GM18499 (cell line): ENCODE results near the gene VWF.
"Not testable (repeated sequence)": the region's sequence is repeated elsewhere in the genome, so short reads cannot be mapped to it uniquely, and the experiment has no call there.

Source experiments
- ATAC-seq: cut with Tn5 transposase; IDR thresholded peaks from one replicate; pipeline ENCODE4 v1.9.1; 2021; ENCODE audit warnings: moderate number of reproducible peaks; ENCODE audit not compliant: insufficient read depth, unreplicated experiment

VWF gene

DNA sequence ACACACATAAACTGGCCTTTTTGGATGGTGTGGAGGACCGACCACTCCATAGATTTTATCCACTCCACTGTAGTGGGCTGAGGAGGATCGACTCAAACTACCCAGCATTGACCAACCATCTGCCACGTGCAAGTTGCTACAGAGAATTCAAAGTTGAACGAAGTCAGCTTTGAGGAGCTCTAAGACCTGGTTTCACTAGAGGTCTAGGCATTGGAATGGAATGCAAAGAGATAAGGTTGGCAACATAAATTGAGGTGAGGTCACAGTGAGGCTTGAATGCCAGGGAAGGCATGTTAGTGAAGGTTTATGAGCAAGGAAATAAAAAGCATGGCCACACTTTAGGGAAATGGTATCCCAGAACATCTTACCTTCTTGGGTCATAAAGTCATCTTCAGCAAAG, 14.5 kb downstream of the VWF start:
- no peak for ATAC-seq

DNA sequence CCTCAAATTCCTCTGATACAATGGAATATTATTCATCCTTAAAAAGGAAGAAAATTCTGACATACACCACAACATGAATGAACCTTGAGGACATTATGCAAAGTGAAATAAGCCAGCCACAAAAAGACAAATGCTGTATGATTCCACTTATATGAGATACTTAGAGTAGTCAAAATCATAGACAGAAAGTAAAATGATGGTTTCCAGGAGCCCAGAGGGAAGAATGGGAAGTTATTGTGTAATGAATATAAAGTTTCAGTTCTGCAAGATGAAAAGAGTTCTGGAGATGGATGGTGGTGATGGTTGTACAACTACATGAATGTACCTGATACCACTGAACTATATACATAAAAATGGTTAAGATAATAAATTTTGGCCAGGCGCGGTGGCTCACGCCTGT, 18.3 kb downstream of the VWF start:
- ATAC-seq: no peak

DNA sequence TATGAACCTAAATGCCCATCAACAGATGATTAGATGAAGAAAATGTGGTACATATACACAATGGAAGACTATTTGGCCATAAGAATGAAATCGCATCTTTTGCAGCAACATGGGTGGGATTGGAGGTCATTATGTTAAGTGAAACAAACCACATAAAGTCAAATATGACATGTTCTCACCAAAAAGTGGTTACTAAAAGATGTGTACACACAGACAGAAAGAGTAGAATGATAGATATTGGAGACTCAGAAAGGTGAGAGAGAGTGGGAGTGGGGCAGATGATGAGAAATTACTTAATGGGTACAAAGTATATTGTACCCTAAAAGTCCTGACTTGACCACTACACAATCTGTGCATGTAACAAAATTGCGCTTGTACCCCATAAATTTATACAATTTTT, 19.6 kb downstream of the VWF start:
- ATAC-seq: no peak

DNA sequence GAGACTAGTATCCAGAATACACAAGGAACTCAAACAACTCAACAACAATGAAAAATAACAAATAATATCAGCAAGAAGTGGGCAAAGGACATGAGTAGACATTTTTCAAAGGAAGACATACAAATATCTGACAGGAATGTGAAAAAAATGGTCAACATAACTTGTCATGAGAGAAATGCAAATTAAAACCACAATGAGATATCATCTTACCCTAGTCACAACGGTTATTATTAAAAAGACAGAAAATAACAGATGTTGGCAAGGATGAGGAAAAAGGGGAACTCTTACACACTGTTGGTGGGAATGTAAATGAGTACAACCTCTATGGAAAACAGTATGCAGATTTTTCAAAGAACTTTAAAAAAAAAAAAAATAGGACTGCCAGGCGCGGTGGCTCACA, 20.4 kb downstream of the VWF start:
- no peak for ATAC-seq

DNA sequence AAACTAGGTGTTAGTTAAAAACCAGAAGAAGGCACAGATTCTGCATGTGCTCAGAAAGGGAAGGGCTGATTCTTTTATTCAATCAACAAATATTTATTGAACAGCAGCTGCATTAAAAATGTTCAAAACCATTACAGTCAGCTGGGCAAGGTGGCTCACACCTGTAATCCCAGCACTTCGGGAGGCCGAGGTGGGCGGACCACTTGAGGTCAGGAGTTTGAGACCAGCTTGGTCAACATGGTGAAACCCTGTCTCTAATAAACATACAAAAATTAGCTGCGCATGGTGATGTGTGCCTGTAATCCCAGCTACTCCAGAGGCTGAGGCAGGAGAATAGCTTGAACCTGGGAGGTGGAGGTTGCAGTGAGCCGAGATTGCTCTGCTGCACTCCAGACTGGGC, 22.4 kb downstream of the VWF start:
- ATAC-seq: not testable (repeated sequence)

DNA sequence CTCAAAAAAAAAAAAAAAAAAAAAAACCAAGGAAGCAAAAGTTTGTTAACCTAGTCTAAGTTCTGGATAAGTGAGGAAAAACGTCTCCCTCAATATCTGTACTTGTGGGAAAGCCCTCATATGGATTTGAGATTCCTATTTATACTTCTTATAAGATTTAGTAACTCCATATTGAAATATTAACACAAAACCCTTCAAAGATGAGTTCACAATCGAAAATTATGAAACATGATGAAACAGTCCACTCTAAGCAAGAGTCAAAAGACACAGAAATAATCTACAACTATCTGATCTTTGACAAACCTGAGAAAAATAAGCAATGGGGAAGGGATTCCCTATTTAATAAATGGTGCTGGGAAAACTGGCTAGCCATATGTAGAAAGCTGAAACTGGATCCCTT, 25.2 kb downstream of the VWF start:
- no peak for ATAC-seq

DNA sequence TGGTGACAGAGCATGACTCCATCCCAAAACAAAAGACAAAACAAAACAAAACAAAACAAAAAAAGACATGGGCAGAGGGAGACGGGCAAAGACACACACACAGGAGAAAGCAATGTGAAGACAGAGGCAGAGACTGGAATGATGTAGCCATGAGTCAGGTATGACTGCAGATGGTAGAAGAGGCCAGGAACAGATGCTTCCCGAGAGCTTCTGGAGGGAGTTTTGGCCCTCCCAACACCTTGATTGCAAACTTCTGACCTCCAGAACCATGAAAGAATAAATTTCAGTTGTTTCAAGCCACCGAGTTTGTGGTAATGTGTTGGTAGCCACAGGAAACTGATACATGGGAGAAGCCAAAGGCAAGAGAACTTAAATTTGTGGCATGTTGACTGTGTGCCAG, 27.1 kb downstream of the VWF start:
- no peak for ATAC-seq

DNA sequence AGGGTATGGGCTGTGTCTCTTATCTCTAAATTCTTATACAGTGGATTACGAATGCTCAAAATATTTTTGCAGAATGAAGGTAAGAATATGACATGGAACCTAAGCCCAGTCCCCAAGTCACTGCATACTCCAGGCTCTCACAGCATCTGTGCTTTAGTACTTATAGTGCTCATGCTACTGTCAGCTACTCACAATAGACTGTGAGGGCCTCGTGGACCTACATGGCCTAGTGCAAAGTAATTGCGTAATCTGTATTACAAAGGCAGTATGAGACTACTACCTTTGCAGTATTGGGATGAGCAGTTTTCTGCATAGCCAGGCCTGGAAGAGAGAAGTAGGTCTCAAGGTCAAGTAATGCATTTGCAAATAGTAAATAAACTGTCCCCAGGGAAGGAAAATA, 27.9 kb downstream of the VWF start:
- ATAC-seq: no peak

DNA sequence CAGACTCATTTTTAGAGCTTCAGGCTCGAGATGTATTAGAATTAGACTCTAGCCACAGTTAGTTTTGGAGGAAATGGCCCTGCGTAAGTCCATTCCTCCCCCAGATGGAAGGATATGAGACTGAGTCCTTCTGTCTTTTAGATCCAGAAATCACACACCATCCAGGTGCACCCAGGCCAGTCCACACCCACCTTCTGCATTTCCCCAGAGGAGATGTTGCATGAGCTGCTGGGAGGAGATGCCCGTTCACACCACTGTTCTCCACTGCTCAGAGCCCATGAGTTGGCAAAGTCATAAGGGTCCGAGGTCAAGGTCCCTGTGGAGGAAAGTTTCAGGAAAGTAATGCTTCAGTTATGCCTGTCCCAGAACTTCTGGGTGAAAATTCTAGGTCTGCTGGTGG, 29.2 kb downstream of the VWF start:
- no peak for ATAC-seq

DNA sequence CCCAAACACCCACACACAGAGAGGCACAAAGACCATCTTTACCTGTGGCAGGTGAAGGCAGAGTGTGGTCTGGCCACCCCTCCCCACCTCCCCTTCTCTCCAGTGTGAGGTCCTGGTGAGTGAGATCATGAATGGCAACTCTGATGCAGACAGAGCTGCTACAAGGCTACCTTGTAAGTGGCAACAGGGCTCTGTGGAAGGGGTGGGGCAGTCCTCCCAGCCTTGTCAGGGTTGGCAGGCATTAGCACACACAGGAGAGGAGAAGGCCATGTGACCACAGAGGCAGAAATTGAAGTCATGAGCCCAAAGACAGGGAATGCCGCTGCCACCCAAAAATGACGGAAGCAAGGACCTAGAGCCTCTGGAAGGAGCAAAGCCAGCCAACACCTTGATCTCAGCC, 30.7 kb downstream of the VWF start:
- ATAC-seq: no peak

DNA sequence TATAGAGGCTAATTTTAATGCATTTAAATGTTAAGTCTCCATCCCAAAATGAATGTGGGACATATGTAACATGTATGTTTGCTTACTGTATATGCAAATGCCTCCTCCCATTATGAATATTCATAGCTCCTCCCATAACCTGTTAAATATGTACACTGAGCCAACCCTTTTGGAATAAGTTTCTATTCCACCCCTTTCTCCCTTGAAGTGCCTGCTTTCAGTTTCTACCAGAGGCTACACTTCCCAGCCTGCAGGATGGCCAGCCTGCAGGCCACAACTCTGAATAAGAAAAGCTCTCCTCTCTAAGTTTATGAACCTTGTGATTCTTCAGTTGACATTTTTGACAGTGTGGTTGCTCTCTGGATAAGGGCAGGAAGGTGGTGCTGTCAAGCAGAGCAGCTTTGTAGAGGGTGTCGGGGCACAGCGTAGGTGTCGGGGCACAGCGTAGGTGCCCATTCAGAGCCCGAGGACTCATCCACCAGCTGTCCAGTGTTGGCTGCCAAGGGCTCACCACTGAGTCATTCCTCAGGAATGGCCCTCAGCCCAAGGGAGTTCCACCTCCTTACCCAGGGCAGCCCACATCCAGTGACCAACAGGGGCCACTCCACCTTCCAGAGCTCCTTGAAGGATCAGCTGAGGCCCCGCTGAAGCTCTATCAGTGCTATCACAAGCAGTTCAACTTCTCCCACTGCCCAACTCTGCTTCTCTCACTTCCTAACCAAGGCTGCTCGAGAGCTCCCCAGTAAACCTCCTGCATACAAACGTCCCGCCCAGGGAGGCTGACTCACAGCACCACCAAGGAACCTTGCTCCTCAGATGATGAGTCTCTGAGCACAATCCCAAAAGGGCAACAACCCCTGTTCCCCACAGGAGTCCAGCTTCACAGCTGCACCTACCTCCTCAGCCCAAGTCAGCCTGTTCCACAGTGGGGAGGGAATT, 31.4 kb downstream of the VWF start:
- ATAC-seq: no peak

DNA sequence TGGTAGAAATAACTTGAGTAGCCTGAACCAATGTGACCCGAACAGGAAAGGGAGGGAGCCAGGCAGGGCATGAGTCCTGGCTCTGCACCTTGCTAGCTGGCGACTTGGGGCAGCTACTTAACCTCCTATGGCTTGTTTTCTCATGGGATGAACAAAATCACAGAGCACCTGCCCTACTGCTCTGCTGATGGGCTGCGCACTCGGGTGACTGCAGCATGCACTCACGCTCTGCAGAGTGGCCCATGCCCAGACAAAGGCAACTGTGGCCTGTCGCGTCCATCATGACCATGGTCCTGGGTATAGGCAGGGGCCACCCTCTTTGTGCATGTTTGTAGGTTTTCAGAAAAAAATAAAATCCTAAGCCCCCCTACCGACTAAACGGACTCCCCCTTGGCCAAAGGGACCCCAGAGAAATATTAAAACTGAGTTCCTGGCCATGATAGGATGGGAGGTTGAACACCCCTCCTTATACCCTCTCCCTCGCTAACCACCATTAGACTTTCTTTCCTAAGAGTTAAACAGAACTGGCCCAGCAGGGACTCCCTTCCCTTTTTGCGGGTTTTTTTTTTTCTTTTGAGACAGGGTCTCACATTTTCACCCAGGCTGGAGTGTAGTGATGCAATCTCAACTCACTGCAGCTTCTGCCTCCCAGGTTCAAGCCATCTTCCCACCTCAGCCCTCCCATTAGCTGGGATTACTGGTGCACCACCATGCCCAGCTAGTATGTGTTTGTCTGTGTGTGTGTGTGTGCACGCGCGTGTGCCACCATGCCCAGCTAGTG, 32.5 kb downstream of the VWF start:
- ATAC-seq: no peak

DNA sequence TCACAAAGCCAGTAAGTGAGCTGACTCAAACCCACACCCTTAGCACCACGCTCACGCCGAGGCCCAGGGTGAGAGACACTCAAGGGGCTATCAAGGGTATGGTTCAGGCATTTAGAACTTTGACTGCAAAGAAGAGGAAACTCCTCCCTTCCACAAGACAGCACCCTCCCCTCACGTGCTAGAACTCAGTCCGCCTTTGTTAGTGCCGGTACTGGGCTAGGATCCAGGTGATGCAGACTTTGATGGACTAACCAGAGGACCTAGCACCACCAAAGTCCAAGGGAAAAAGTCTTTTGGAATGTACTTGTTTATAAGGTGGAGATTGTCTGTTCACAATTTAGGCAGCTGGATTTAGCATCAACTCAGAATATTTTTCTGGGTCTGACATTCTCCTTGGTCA, 33.7 kb downstream of the VWF start:
- no peak for ATAC-seq

DNA sequence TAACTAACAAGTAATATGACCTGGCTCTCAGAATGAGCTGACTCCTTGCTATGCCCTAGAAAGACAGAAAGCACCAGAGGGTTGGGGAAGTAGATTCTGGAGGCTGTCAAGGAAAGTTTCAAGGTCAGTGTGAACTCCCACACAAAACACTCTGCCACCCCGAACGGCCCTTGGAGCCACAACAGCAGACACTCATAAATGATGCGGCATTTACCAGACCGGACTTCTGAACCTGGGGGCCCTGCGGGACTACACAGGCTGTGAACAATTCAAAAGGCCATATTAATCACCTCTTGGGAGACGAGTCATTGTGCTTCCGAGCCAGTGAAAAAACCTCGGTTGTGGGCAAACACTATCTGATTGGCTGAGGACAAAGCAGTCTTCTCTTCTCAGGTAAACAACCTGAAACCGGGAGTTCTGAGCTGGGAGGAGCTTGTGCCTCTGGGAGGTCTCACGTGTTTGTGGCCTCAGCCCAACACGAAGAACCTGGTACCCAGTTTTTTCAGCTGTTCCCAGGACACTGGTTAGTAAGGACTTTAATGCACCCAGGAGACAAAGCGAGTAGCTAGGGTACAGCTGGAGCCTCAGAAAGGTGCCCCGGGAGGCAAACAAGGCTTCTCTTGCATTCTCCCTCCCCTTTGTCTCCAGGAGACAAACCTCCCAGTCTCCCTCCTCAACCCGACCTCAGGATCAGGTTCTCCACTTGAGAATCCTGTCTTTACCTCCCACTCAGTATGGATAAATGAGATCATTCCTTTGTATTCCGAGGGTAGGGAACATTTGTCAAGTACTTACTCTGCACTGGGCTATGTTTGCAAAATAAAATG, 35.3 kb downstream of the VWF start:
- ATAC-seq: no peak

DNA sequence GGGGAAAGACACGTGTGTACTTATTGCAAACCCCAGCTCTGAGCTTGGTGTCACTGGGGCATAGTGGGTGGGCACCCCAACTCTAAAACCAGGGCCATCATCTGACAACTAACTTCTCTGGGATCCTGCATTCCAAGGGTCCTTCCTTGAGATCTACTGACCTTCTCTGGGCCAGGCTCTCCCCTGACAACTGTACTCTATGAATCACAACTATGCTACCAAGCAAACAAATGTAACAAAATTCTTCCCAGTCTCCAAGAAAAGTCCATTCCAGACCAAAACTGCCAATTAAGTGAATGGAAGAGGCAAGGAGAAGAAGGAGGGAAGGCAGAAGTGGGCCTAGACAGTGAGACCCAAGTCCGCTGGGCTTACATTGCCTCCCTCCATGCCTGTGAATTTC, 38.2 kb downstream of the VWF start:
- no peak for ATAC-seq

DNA sequence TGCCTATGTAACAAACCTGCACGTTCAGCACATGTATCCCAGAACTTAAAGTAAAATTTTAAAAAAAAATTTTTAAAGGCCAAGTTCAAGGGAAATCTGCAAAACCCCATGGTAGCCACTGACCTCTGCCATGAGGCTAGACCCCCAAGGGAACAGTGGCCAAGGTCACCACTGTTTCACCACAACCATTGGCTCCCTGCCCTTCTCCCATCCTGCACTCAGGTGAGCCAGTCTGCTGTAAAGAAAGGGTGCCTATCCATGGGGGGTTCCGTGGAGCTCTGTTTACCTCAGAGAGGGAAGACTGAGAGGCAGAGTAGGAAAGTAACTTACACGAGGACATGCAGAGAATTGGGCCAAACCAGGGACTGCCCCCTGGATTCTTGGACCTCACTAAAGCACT, 38.6 kb downstream of the VWF start:
- no peak for ATAC-seq

DNA sequence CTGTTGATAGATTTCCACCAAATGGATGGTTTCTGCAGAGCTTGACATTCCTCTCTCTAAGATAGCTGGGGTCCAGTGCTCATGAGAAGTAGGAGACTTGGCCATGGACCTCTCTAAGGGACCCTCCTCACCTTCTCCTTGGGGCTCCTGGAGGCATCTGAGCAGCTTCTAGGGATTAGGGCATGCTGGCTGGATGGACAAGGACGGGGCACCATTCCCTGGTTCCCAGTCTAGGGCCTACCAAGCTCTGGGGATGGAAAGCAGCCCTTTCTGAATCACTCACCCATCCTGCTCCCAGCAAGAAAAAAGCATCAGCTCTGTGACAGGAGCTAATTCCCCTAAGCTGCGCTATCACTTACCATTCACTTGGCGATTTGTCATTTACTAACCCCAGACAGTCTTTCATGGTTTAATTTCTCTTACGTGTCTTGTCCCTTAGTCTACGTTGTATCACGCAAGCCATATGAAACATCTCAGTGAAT, 39.5 kb downstream of the VWF start:
- ATAC-seq: no peak

DNA sequence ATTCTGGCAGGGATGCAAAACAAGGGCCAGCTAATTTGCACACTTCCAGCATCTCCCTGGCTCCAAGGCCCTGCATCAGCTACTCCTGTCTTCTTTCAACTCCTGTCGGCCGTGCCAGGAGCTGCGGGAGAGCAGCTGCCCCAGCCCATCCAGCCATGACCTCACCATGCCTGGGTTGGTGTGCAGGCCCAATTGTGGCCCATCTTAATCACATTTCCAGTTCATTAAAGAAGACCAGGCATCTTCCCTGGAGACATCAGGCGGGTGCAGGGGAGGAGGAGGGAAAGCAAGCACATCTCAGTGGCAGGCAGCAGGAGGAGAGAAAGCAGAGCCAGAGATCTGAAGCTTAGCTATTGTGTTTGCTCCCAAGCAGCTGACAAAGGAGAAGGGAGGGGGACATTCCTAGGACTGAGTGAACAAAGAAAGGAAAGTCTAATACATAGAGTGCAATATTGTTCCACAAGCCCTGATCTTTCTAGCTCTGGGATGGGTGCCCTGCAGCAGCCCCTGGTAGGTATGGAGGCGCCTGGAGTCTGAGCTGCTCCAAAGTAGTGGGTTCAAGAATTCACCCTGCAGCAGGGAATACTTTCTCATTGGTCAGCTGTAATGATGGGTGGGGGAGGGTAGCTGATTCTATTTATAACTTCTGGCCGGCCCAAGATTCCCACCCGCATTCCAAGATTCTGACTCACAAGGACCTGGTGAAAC, 40.1 kb downstream of the VWF start:
- no peak for ATAC-seq

DNA sequence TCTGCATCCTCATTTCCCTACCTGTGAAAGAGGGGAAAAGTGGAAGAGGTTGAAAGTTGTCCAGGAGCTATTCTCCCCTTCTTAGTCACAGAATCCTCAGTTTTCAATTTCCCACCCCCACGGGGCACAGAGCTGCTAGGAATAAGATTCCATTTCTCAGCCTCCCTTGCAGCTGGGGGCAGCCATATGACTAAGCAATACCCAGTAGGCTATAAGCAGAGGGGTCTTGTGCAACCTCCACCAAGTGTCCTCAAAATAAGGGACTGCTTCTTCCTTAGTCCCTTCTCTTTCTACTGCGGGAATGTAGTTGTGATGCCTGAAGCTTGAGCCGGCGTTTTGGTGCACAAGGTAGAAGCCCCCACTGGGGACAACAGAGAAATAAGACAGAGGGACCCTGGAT, 40.9 kb downstream of the VWF start:
- ATAC-seq: no peak

DNA sequence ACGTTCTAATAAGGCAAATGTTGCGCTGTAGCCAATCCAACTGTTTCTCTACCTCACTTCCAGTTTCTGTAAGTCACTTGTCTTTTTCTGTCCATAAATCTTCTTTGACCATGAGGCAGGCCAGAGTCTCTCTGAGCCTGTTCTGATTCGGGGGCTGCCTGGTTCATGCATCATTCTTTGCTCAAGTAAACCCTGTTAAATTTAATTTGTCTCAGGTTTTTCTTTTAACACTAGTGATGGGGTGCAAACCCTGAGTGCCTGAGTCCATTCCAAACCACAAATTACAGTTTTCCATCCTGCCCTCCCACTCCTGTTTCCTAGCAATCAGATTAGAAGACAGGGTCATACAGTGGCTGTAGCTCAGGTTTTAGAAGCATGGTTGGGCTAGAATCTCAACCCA, 41.9 kb downstream of the VWF start:
- ATAC-seq: no peak
